Measurements from ENCODE around the gene AFDN. TPM values are rescaled to one million over a fixed set of nuclear protein-coding genes. Genes with fewer than 3 reads are reported as not detected.

Gene AFDN
- total RNA-seq, 4 donors from 2014 or later: 66.9 to 88.0 (median 75.3) TPM

GRCh38 chr6:168011291-168011690 is 184.6 kb downstream of the AFDN start:
- WGBS: 97% methylated on average over 1 of the region's 1 CpG
- intact Hi-C loops (cut with DNase I): no loop called here
- DNase-seq (ENCODE audit: extremely low spot score): no peak

GRCh38 chr6:168012431-168013249 is 185.9 kb downstream of the AFDN start:
- Histone ChIP-seq H3K36me3 (no peaks in the 10 kb centered on the region), H3K4me3 (no peak overlapping the region), H3K4me1 (no peaks in the 10 kb centered on the region), H3K9me3 (peaks cover 0 to 26% (median 24%) of the 10 kb centered on the region in 4 donors), H3K27me3 (peaks cover 0 to 15% (median 0%) of the 10 kb centered on the region in 4 donors), H3K27ac (replicated peaks in 1 of 4) (no peak overlapping the region)
- TF ChIP-seq POLR2AphosphoS5 (IDR thresholded peaks at IDR 0.05): no peak
- no peak for TF ChIP-seq CTCF (IDR thresholded peaks at IDR 0.05)
- TF ChIP-seq EP300 (IDR thresholded peaks at IDR 0.05): no peak
- TF ChIP-seq POLR2A (IDR thresholded peaks at IDR 0.05; ENCODE audit: low read depth): no peak
- peak; percentile 47 for DNase-seq (ENCODE audit: extremely low spot score)
- 75% methylated on average over 12 of the region's 13 CpGs for WGBS
- intact Hi-C loops (cut with DNase I): no loop called here

More at GRCh38 chr6:168011291-168011690, 184.6 kb downstream of the AFDN start:
- H3K4me1 ChIP-seq: peaks cover 0 to 4% (median 0%) of the 10 kb centered on the region in 4 donors
- H3K27ac ChIP-seq (replicated peaks in 1 of 4): no peak overlapping the region
- peaks cover 0 to 8% (median 0%) of the 10 kb centered on the region in 4 donors for H3K27me3 ChIP-seq
- H3K4me3 ChIP-seq: no peak overlapping the region
- H3K36me3 ChIP-seq: no peaks in the 10 kb centered on the region
- H3K9me3 ChIP-seq: peaks cover 0 to 26% (median 24%) of the 10 kb centered on the region in 4 donors
- TF ChIP-seq POLR2AphosphoS5 (IDR thresholded peaks at IDR 0.05) (no peak), CTCF (IDR thresholded peaks at IDR 0.05) (no peak), EP300 (IDR thresholded peaks at IDR 0.05) (no peak), POLR2A (IDR thresholded peaks at IDR 0.05; ENCODE audit: low read depth) (no peak)

GRCh38 chr6:168013250-168013915 is 186.7 kb downstream of the AFDN start:
- Histone ChIP-seq H3K27me3 (peaks cover 0 to 15% (median 0%) of the 10 kb centered on the region in 4 donors), H3K36me3 (no peaks in the 10 kb centered on the region), H3K27ac (replicated peaks in 1 of 4) (no peak overlapping the region), H3K4me1 (no peaks in the 10 kb centered on the region), H3K9me3 (peaks cover 0 to 26% (median 24%) of the 10 kb centered on the region in 4 donors), H3K4me3 (no peak overlapping the region)
- WGBS: 95% methylated on average over 3 of the region's 7 CpGs
- peak; percentile 55 for DNase-seq (ENCODE audit: extremely low spot score)
- TF ChIP-seq CTCF (IDR thresholded peaks at IDR 0.05) (no peak), EP300 (IDR thresholded peaks at IDR 0.05) (no peak), POLR2A (IDR thresholded peaks at IDR 0.05; ENCODE audit: low read depth) (no peak)
- intact Hi-C loops (cut with DNase I): no loop called here

- Histone ChIP-seq H3K4me3 (no peak overlapping the region), H3K9me3 (peaks cover 0 to 26% (median 24%) of the 10 kb centered on the region in 4 donors)
- 51% methylated on average over 6 of the region's 6 CpGs for WGBS
Observed at GRCh38 chr6:168014428-168014827, 187.7 kb downstream of the AFDN start.

More at GRCh38 chr6:168014428-168014827, 187.7 kb downstream of the AFDN start:
- no peaks in the 10 kb centered on the region for H3K4me1 ChIP-seq
- H3K36me3 ChIP-seq: no peaks in the 10 kb centered on the region
- intact Hi-C loops (cut with DNase I): no loop called here
- DNase-seq (ENCODE audit: extremely low spot score): no peak
- TF ChIP-seq POLR2A (IDR thresholded peaks at IDR 0.05; ENCODE audit: low read depth): no peak
- TF ChIP-seq CTCF (IDR thresholded peaks at IDR 0.05): no peak
- no peak for TF ChIP-seq POLR2AphosphoS5 (IDR thresholded peaks at IDR 0.05)
- TF ChIP-seq EP300 (IDR thresholded peaks at IDR 0.05): no peak
- no peak overlapping the region for H3K27ac ChIP-seq (replicated peaks in 1 of 4)
- peaks cover 0 to 23% (median 0%) of the 10 kb centered on the region in 4 donors for H3K27me3 ChIP-seq
